ENCODE measurements around the gene SLC13A1. TPM values are rescaled to one million over a fixed set of nuclear protein-coding genes. Genes with fewer than 3 reads are reported as not detected.

Gene SLC13A1
- polyA plus RNA-seq, 3 donors, result not detected

- no peaks in the 10 kb centered on the region for H3K9me3 ChIP-seq (replicated peaks in 1 of 2; ENCODE audit: control insufficient read depth in 1 of 2, insufficient read depth in 1 of 2, low read length in 2 of 2)
- intact Hi-C loops (cut with micrococcal nuclease), result no loop called here
- TF ChIP-seq CTCF (IDR thresholded peaks at IDR 0.05), result no peak
Observed at GRCh38 chr7:123131961-123132360, 67.8 kb downstream of the SLC13A1 start.

GRCh38 chr7:123131556-123131955 is 68.2 kb downstream of the SLC13A1 start:
- Histone ChIP-seq H3K36me3 (replicated peaks in 1 of 2; ENCODE audit: control insufficient read depth in 1 of 2, insufficient read depth in 2 of 2, low read length in 2 of 2) (no peaks in the 10 kb centered on the region), H2AFZ (ENCODE audit: insufficient read depth, low read depth, low read length, poor library complexity, severe bottlenecking) (no peak overlapping the region), H3K4me2 (replicated peaks; ENCODE audit: extremely low read depth, low read length, poor library complexity, severe bottlenecking) (no peak overlapping the region), H4K20me1 (ENCODE audit: insufficient read depth, low read length) (no peaks in the 10 kb centered on the region), H3K27me3 (ENCODE audit: control insufficient read depth in 2 of 2, insufficient read depth in 2 of 2, low read length in 2 of 2) (no peaks in the 10 kb centered on the region), H3K27ac (ENCODE audit: low read depth in 1 of 2, low read length in 2 of 2) (no peak overlapping the region), H3K9ac (ENCODE audit: insufficient read depth, low read length, poor library complexity, severe bottlenecking) (no peak overlapping the region), H3K9me3 (replicated peaks in 1 of 2; ENCODE audit: control insufficient read depth in 1 of 2, insufficient read depth in 1 of 2, low read length in 2 of 2) (no peaks in the 10 kb centered on the region), H3K4me3 (replicated peaks in 1 of 3; ENCODE audit: low read depth in 2 of 3, low read length in 3 of 3) (no peak overlapping the region), H3K4me1 (ENCODE audit: control insufficient read depth in 1 of 2, insufficient read depth in 2 of 2, low read length in 2 of 2) (no peaks in the 10 kb centered on the region), H3K79me2 (ENCODE audit: insufficient read depth, low read length) (no peaks in the 10 kb centered on the region)
- no CpG with 5 or more reads among the region's 2 CpGs for WGBS (ENCODE audit: insufficient coverage)
- intact Hi-C loops (cut with micrococcal nuclease), result no loop called here
- H3K4me1 Mint-ChIP-seq, result no peaks in the 10 kb centered on the region
- no peak overlapping the region for H3K27ac Mint-ChIP-seq
- H3K9me3 Mint-ChIP-seq, result peaks cover 0 to 2% (median 0%) of the 10 kb centered on the region in 7 donors
- no peak overlapping the region for H3K4me3 Mint-ChIP-seq
- no peak for DNase-seq
- no peak for TF ChIP-seq CTCF (IDR thresholded peaks at IDR 0.05)
- no peaks in the 10 kb centered on the region for H3K27me3 Mint-ChIP-seq (ENCODE audit: low read depth in 3 of 3)
- no peaks in the 10 kb centered on the region for H3K36me3 Mint-ChIP-seq

More at GRCh38 chr7:123131961-123132360, 67.8 kb downstream of the SLC13A1 start:
- Mint-ChIP-seq H3K4me3 (no peak overlapping the region), H3K27ac (no peak overlapping the region), H3K27me3 (ENCODE audit: low read depth in 3 of 3) (no peaks in the 10 kb centered on the region), H3K36me3 (no peaks in the 10 kb centered on the region), H3K4me1 (no peaks in the 10 kb centered on the region), H3K9me3 (peaks cover 0 to 2% (median 0%) of the 10 kb centered on the region in 7 donors)
- DNase-seq, result no peak
- no peaks in the 10 kb centered on the region for H3K4me1 ChIP-seq (ENCODE audit: control insufficient read depth in 1 of 2, insufficient read depth in 2 of 2, low read length in 2 of 2)
- WGBS (ENCODE audit: insufficient coverage), result no CpG with 5 or more reads among the region's 1 CpG
- no peaks in the 10 kb centered on the region for H3K27me3 ChIP-seq (ENCODE audit: control insufficient read depth in 2 of 2, insufficient read depth in 2 of 2, low read length in 2 of 2)
- no peak overlapping the region for H3K4me2 ChIP-seq (replicated peaks; ENCODE audit: extremely low read depth, low read length, poor library complexity, severe bottlenecking)
- no peak overlapping the region for H3K27ac ChIP-seq (ENCODE audit: low read depth in 1 of 2, low read length in 2 of 2)
- no peaks in the 10 kb centered on the region for H3K36me3 ChIP-seq (replicated peaks in 1 of 2; ENCODE audit: control insufficient read depth in 1 of 2, insufficient read depth in 2 of 2, low read length in 2 of 2)
- H3K9ac ChIP-seq (ENCODE audit: insufficient read depth, low read length, poor library complexity, severe bottlenecking), result no peak overlapping the region
- no peaks in the 10 kb centered on the region for H4K20me1 ChIP-seq (ENCODE audit: insufficient read depth, low read length)
- H3K79me2 ChIP-seq (ENCODE audit: insufficient read depth, low read length), result no peaks in the 10 kb centered on the region
- H2AFZ ChIP-seq (ENCODE audit: insufficient read depth, low read depth, low read length, poor library complexity, severe bottlenecking), result no peak overlapping the region
- H3K4me3 ChIP-seq (replicated peaks in 1 of 3; ENCODE audit: low read depth in 2 of 3, low read length in 3 of 3), result no peak overlapping the region

Data from CD14-positive monocyte (primary cell).